GM12875 (cell line): ENCODE data around the gene CPSF3.

Experiments used
- H3K4me3 ChIP-seq: one replicate; pipeline ENCODE4 v1.5.1; 2011; ENCODE audit warnings: low read depth, low read length, control low read depth
- CTCF ChIP-seq: IDR thresholded peaks from 2 replicates; pipeline ENCODE4 v1.5.1; 2011; ENCODE audit warnings: low read depth, mild to moderate bottlenecking, control low read depth, inconsistent platforms, low read length, moderate library complexity, borderline replicate concordance; ENCODE audit not compliant: insufficient read depth

The CPSF3 gene

GRCh38 chr2:9519250-9519649 is 95.8 kb downstream of the CPSF3 start:
- H3K4me3 ChIP-seq: no peak overlapping the region
- no peak for TF ChIP-seq CTCF
